ENCODE measurements around the gene CDH18. TPM values are rescaled to one million over a fixed set of nuclear protein-coding genes. Genes with fewer than 3 reads are reported as not detected.

The CDH18 gene
- total RNA-seq, 2 experiments from 2014 or later: not detected

- no peaks in the 10 kb centered on the region for H4K20me1 ChIP-seq (ENCODE audit: insufficient read depth, low read length)
- POLR2A ChIA-PET: interaction anchor here (1.0 kb wide), 1 partner anchor 16 kb away, joined by 3 read pairs; no protein-coding TSS in a partner anchor
- intact Hi-C loops (cut with micrococcal nuclease; ENCODE audit: unreplicated experiment): no loop called here
- H3K36me3 ChIP-seq (ENCODE audit: insufficient read depth, low read length): no peaks in the 10 kb centered on the region
- H3K27ac ChIP-seq (ENCODE audit: low read depth, low read length, poor library complexity, severe bottlenecking): no peak overlapping the region
- no TSS peak for BruUV-seq (replicated peaks)
- no peak for DNase-seq (ENCODE audit: low spot score)
- CTCF ChIA-PET (ENCODE audit: unreplicated experiment): no interaction called here
- no peaks in the 10 kb centered on the region for H3K9me2 ChIP-seq (ENCODE audit: insufficient read depth, low read length)
- TF ChIP-seq CTCF (conservative IDR thresholded peaks at IDR 0.05; ENCODE audit: low read length): no peak
- TF ChIP-seq EZH2phosphoT487 (IDR thresholded peaks at IDR 0.05; ENCODE audit: borderline replicate concordance, low read depth, low read length): no peak
- no peaks in the 10 kb centered on the region for H3K9me3 ChIP-seq (ENCODE audit: low read length)
- no peak overlapping the region for H2AFZ ChIP-seq (ENCODE audit: low read length)
- no peaks in the 10 kb centered on the region for H3K79me2 ChIP-seq (ENCODE audit: insufficient read depth, low read depth, low read length)
- no peak overlapping the region for H3K4me3 ChIP-seq (ENCODE audit: low read depth, low read length, poor library complexity, severe bottlenecking)
- H3K4me2 ChIP-seq (ENCODE audit: low read length): no peak overlapping the region
- no peaks in the 10 kb centered on the region for H3K4me1 ChIP-seq (ENCODE audit: insufficient read depth, low read length, poor library complexity, severe bottlenecking)
Measured at GRCh38 chr5:19492861-19493260, 495.1 kb downstream of the CDH18 start.

GRCh38 chr5:19488786-19489185, 499.2 kb downstream of the CDH18 start:
- H3K9me3 ChIP-seq (ENCODE audit: low read length): no peaks in the 10 kb centered on the region
- TF ChIP-seq EZH2phosphoT487 (IDR thresholded peaks at IDR 0.05; ENCODE audit: borderline replicate concordance, low read depth, low read length) (no peak), CTCF (conservative IDR thresholded peaks at IDR 0.05; ENCODE audit: low read length) (no peak)
- no peak overlapping the region for H3K27ac ChIP-seq (ENCODE audit: low read depth, low read length, poor library complexity, severe bottlenecking)
- intact Hi-C loops (cut with micrococcal nuclease; ENCODE audit: unreplicated experiment): no loop called here
- H2AFZ ChIP-seq (ENCODE audit: low read length): peak overlapping the region; percentile 61; the same call in 1 of the 2 replicates
- CTCF ChIA-PET (ENCODE audit: unreplicated experiment): no interaction called here
- no peak for DNase-seq (ENCODE audit: low spot score)
- POLR2A ChIA-PET: no interaction called here
- no peak overlapping the region for H3K4me3 ChIP-seq (ENCODE audit: low read depth, low read length, poor library complexity, severe bottlenecking)
- no TSS peak for BruUV-seq (replicated peaks)
- no peaks in the 10 kb centered on the region for H3K4me1 ChIP-seq (ENCODE audit: insufficient read depth, low read length, poor library complexity, severe bottlenecking)
- H3K79me2 ChIP-seq (ENCODE audit: insufficient read depth, low read depth, low read length): no peaks in the 10 kb centered on the region
- H3K9me2 ChIP-seq (ENCODE audit: insufficient read depth, low read length): no peaks in the 10 kb centered on the region
- H3K36me3 ChIP-seq (ENCODE audit: insufficient read depth, low read length): no peaks in the 10 kb centered on the region
- H4K20me1 ChIP-seq (ENCODE audit: insufficient read depth, low read length): no peaks in the 10 kb centered on the region
- no peak overlapping the region for H3K4me2 ChIP-seq (ENCODE audit: low read length)

- POLR2A ChIA-PET: interaction anchor here (0.6 to 1.0 kb wide), 3 partner anchors 9 to 102 kb away, joined by 3 read pairs; no protein-coding TSS in a partner anchor
- Histone ChIP-seq H3K36me3 (ENCODE audit: insufficient read depth, low read length) (no peaks in the 10 kb centered on the region), H3K27ac (ENCODE audit: low read depth, low read length, poor library complexity, severe bottlenecking) (no peak overlapping the region), H2AFZ (ENCODE audit: low read length) (no peak overlapping the region), H3K79me2 (ENCODE audit: insufficient read depth, low read depth, low read length) (no peaks in the 10 kb centered on the region), H3K9me2 (ENCODE audit: insufficient read depth, low read length) (no peaks in the 10 kb centered on the region), H3K4me2 (ENCODE audit: low read length) (no peak overlapping the region), H3K4me3 (ENCODE audit: low read depth, low read length, poor library complexity, severe bottlenecking) (no peak overlapping the region), H3K9me3 (ENCODE audit: low read length) (no peaks in the 10 kb centered on the region), H3K4me1 (ENCODE audit: insufficient read depth, low read length, poor library complexity, severe bottlenecking) (no peaks in the 10 kb centered on the region), H4K20me1 (ENCODE audit: insufficient read depth, low read length) (no peaks in the 10 kb centered on the region)
- CTCF ChIA-PET (ENCODE audit: unreplicated experiment): no interaction called here
- no peak for DNase-seq (ENCODE audit: low spot score)
- no TSS peak for BruUV-seq (replicated peaks)
- intact Hi-C loops (cut with micrococcal nuclease; ENCODE audit: unreplicated experiment): no loop called here
- TF ChIP-seq CTCF (conservative IDR thresholded peaks at IDR 0.05; ENCODE audit: low read length): no peak
- TF ChIP-seq EZH2phosphoT487 (IDR thresholded peaks at IDR 0.05; ENCODE audit: borderline replicate concordance, low read depth, low read length): no peak
Measured at GRCh38 chr5:19487480-19487879, 500.5 kb downstream of the CDH18 start.
